Bladder microvascular endothelial cell (primary cell): ENCODE measurements around the gene TCF21. TPM values are rescaled to one million over a fixed set of nuclear protein-coding genes. Genes with fewer than 3 reads are reported as not detected.

Source experiments
- total RNA-seq: library from RNA; depleted of rRNA; stranded (reverse); fragments of >200 nt; gene quantifications from 2 replicates; pipeline ENCODE4 v1.2.3, GENCODE V29; 2014

The TCF21 gene
- total RNA-seq: not detected in 2 replicates

DNA sequence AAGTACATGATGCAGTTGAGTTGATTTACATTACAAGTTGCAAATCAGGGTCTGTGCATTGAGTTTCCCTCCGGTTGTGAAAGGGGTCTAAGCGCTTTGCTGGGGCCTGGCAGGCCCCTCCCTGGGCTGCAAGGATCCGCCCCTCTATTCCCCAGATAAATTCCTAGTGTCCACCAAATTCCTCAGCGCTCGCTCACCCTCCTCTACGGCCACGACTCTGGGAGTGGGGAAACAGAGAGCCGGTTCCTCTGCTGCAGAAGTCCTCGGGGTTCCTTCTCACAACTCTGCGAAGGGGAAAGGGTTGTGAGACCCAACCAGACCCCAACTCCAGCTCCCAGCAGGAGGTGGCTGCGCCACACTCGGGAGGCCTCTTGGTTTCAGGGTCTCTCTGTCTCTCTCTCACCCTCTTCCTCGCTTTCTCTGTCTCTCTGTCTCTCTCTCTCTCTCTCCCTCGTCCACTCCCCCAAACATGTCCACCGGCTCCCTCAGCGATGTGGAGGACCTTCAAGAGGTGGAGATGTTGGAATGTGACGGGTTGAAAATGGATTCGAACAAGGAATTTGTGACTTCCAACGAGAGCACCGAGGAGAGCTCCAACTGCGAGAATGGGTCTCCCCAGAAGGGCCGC, at the start of gene TCF21:
Gene TCF21, plus strand, starts transcription at position 185 of the 628 bp plus-strand sequence. Its CDS starts 285 bp downstream, at position 470.

Other genes starting within 250 kb of the TCF21 start
- 8.4 and 40.7 TPM in 2 replicates for gene TBPL1, start 64.1 kb downstream of the TCF21 start, total RNA-seq
- gene SLC2A12, start 163.5 kb downstream of the TCF21 start, total RNA-seq: 0.49 and 101 TPM in 2 replicates